Tibial nerve (tissue), 4 donors: Measurements from ENCODE around the gene PRAMEF4.
"Not testable (repeated sequence)": the region's sequence is repeated elsewhere in the genome, so short reads cannot be mapped to it uniquely, and the experiment has no call there.

Source experiments
- EP300 ChIP-seq, 2 donors: sonication (generic); formaldehyde crosslinking; IDR thresholded peaks; one replicate each; pipeline ENCODE4 v1.6.1; 2017; ENCODE audit warnings: antibody characterized with exemption in 2 of 2, mild to moderate bottlenecking in 1 of 2
- POLR2A ChIP-seq, 2 donors: fragments of 450-650 bp; IDR thresholded peaks; one replicate each; pipeline ENCODE4 v1.6.1; 2017; ENCODE audit warnings: antibody characterized with exemption in 2 of 2, mild to moderate bottlenecking in 2 of 2, moderate library complexity in 2 of 2
- TF ChIP-seq, protein P1 (sequence below), 5 experiments: fragments of 200-600 bp in 3 of 5; fragments of 450-650 bp in 2 of 5; sonication (generic) in 3 of 5; IDR thresholded peaks; one replicate each; pipeline ENCODE4 v1.5.1; 2016 to 2019; ENCODE audit warnings: antibody characterized with exemption in 5 of 5, mild to moderate bottlenecking in 3 of 5, moderate library complexity in 2 of 5

DNA sequence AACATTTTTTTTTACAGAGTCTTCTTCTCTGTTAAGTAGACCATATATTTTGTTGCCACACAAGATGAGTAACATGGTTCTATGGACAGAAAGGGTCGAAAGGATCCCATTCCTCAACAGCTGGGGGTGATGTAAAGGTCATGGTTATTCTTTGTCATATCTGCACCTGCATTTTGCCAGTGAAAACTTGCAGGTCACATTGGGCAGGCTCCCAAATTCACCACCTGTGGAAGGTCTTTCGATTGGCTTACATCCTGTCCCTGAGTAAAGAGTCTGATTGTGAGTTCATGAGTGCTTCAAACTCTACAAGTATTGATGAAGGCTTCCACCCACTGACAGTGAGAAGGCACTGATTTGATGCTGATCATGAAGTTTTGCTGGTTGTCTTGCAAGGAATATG is 52.8 kb downstream of the PRAMEF4 start:
- TF ChIP-seq, protein P1, sequence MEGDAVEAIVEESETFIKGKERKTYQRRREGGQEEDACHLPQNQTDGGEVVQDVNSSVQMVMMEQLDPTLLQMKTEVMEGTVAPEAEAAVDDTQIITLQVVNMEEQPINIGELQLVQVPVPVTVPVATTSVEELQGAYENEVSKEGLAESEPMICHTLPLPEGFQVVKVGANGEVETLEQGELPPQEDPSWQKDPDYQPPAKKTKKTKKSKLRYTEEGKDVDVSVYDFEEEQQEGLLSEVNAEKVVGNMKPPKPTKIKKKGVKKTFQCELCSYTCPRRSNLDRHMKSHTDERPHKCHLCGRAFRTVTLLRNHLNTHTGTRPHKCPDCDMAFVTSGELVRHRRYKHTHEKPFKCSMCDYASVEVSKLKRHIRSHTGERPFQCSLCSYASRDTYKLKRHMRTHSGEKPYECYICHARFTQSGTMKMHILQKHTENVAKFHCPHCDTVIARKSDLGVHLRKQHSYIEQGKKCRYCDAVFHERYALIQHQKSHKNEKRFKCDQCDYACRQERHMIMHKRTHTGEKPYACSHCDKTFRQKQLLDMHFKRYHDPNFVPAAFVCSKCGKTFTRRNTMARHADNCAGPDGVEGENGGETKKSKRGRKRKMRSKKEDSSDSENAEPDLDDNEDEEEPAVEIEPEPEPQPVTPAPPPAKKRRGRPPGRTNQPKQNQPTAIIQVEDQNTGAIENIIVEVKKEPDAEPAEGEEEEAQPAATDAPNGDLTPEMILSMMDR (IDR thresholded peaks at IDR 0.05): not testable (repeated sequence)
- not testable (repeated sequence) for TF ChIP-seq EP300, POLR2A (IDR thresholded peaks at IDR 0.05)
